Psoas muscle (tissue), 7 donors: ENCODE measurements around the gene ZNF714. TPM values are rescaled to one million over a fixed set of nuclear protein-coding genes. Genes with fewer than 3 reads are reported as not detected.

Source experiments
- polyA plus RNA-seq, 3 donors: library from polyadenylated mRNA; stranded (reverse); fragments of 200-250 nt; gene quantifications; one replicate each; pipeline ENCODE4 v1.2.3, GENCODE V29; 2013
- total RNA-seq, 4 donors: library from RNA; stranded (reverse); fragmentation: NEBNext Ultra II Directional in 2 of 4; extraction: Animal tissue kit (Norgen Biotek cat#: 25700) in 2 of 4; gene quantifications; one replicate each; pipeline versions ENCODE4 v1.2.1 to v1.2.4, GENCODE V29; 2021 to 2023
- donor health status: healthy with polysubstance abuse.
- donor health status: DM: no; HTN: no; CAD: no; lungs with moderate emphysema.
- donor health status: Bipolar disorder and iron deficiency.
- donor health status: healthy.
- donor health status: DM: no; HTN: no; CAD: no.
- donor health status: DM: no; HTN: no; CAD: no.
- donor health status: DM: yes; HTN: yes; CAD: no.

The ZNF714 gene
- total and polyA plus RNA-seq, 7 donors = 0.70 to 3.5 (median 1.5) TPM

Other genes with a start within 250 kb of the ZNF714 start
- 1 to 10 TPM in 2 of 4 donors, under 1 TPM in 2; 0.66 to 2.2 (median 0.93) TPM for gene ZNF85, start 159.0 kb upstream of the ZNF714 start, total RNA-seq
- gene ZNF85, start 159.0 kb upstream of the ZNF714 start, polyA plus RNA-seq = under 1 TPM; 0.24 to 0.72 (median 0.51) TPM
- 1 to 10 TPM; 2.5 to 3.9 (median 2.8) TPM for gene ZNF430, start 61.5 kb upstream of the ZNF714 start, total RNA-seq
- 1 to 10 TPM in 2 of 3 donors, under 1 TPM in 1; 0.98 to 2.3 (median 1.2) TPM for gene ZNF430, start 61.5 kb upstream of the ZNF714 start, polyA plus RNA-seq
- gene ZNF431, start 59.8 kb downstream of the ZNF714 start, total RNA-seq = 10 to 100 TPM in 2 of 4 donors, 1 to 10 TPM in 2; 5.7 to 17.4 (median 9.1) TPM
- 10 to 100 TPM in 1 of 3 donors, 1 to 10 TPM in 2; 3.8 to 17.0 (median 6.9) TPM for gene ZNF431, start 59.8 kb downstream of the ZNF714 start, polyA plus RNA-seq
- gene ZNF708, start 247.2 kb downstream of the ZNF714 start, total RNA-seq = 1 to 10 TPM; 3.2 to 4.9 (median 4.3) TPM
- 1 to 10 TPM; 1.1 to 4.0 (median 1.9) TPM for gene ZNF708, start 247.2 kb downstream of the ZNF714 start, polyA plus RNA-seq